GM21717 (cell line): ENCODE measurements around the gene PXMP2.
A peak's percentile ranks its signal among the peaks of the same experiment; 100 is the strongest.

Experiments used
- ATAC-seq: cut with Tn5 transposase; IDR thresholded peaks from one replicate; pipeline ENCODE4 v1.9.1; 2021; ENCODE audit warnings: mild to moderate bottlenecking, moderate library complexity; ENCODE audit not compliant: unreplicated experiment

PXMP2 gene

GRCh38 chr12:132687211-132688164, at the start of gene PXMP2, which contains the start of gene POLE:
Gene PXMP2, plus strand, starts transcription at chr12:132687587. Its CDS starts 84 bp downstream, at chr12:132687671.
Gene POLE, minus strand, starts transcription at chr12:132687342. Its CDS starts 27 bp downstream, at chr12:132687315.
- ATAC-seq, result peak; percentile 93

DNA sequence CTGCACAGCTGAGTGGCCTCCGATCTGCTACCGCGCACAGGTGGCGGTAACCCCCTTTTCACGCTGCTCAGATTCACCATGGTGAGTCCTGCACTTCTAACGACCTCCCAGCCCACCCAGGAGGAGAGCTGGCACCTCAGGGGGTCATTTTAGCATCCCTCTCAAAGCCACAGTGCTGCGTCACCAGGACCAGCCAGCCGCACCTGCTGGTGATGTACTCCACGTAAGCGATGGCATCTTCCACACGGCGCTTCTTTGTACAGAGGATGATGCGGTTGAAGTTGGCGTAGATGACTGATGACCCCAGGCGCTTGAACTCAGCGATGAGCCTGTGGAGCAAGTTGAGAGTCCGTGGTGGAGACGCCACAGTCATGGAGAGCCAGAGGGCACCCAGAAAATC, 49.6 kb upstream of the PXMP2 start:
- ATAC-seq, result no peak

- ATAC-seq, result no peak
These were observed 48.6 kb upstream of the PXMP2 start for GRCh38 chr12:132638541-132639408.

DNA sequence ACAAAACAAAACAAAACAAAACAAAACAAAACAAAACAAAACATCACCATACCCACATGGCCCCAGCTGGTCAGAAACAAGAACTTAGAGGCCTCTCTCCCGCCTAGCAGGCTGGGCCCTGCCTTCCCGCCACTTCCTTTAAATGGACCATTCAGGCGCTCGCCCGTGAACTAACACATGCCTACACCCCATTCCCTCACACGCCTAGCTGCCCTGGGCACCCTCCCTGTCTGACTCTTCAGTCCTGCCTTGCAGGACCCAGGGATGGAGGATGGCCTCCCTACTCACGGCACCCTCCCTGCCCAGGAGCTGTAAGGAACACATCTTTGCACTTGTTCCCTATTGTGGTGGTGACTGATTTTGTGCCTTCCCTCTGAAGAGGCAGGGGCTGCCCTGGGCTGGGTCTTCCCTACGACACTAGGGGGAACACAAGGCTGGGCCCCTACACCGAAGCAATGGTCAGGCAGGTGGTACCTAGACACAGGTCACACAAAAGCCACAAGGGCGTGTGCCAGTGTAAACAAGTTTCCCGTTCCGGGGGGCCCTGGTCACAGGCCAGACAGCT, 47.3 kb upstream of the PXMP2 start:
- no peak for ATAC-seq

- no peak for ATAC-seq
These were observed 46.5 kb upstream of the PXMP2 start for GRCh38 chr12:132640936-132641335.

DNA sequence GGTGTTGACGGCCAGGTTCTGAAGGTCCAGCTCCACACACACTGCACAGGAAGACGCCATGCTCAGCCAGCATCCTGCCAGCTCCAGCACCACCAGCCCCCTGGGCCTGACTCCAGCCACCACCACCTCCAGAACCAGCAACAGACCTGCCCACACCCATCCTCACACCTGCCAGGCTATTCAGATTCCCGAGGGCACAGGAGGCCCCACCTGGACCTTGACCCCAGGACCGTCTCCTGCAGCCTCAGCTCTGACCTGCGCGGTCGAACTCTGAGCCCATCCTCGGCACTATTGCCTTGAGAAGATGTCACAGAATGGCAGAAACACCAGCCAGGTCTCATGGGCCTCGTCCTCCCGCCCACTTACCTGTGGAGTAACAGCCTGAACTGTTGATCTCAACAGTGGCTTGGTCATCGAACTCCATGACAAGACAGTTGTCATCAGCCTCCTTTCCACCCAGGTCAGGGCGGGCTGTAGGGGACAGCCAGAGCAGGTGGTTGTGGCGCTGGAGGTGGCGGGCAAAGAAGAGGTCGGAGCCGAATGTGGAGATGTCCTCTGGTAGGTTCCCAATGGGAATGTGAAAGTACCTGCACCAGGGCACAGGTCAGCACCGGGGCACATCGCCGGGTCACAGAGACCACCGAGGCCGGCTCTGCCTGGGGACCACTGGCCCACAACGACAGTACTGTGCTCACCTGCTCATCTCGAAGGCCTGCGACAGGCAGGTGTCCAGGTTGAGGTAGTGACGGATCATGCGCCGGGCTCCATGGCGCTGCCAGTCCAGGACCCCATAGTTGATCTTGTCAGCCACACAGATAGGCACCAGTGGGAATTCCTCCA, 45.4 kb upstream of the PXMP2 start:
- no peak for ATAC-seq

- no peak for ATAC-seq
These were observed 44.2 kb upstream of the PXMP2 start for GRCh38 chr12:132642846-132643835.

GRCh38 chr12:132646850-132647249, 40.5 kb upstream of the PXMP2 start:
- ATAC-seq, result no peak

- no peak for ATAC-seq
These were observed 39.5 kb upstream of the PXMP2 start for GRCh38 chr12:132647858-132648257.

GRCh38 chr12:132648616-132649225, 38.7 kb upstream of the PXMP2 start:
- ATAC-seq, result no peak

GRCh38 chr12:132649226-132649945, 38.0 kb upstream of the PXMP2 start:
- ATAC-seq, result no peak

- no peak for ATAC-seq
These were observed 35.8 kb upstream of the PXMP2 start for GRCh38 chr12:132651444-132652100.

- ATAC-seq, result no peak
These were observed 33.7 kb upstream of the PXMP2 start for GRCh38 chr12:132653567-132654290.

DNA sequence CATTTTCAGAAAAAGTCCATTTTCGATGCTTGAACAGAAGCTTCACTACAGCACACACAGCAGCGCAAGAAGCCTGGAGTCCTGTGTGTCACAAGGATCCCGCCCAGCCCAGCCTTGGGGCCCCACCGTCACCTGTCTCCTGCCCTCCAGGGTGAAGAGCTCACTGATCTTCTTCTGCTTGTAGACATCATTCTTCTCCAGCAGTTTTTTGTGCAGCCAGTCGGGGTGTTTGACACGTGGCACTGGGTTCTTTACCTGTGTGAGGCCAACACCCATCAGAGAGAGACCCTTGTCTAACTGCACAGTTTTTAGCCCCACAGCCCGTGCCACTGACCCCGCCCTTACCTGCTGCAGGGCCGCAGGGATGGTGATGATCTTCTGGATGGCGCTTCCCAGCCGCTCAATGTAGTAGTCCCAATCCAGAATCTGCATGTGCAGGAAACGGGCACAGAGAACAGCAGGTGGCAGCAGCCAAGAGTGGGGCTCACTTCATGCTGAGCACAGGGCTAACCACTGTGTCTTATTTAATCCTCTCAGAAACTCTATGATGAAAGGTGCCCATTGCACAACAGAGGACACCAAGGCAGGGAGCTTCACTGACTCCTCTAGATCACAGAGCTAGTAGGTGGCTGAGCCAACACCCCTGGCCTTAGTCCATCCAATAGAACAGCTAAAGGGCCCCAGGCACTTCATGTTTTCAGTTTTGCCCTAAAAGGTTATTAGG, 30.2 kb upstream of the PXMP2 start:
- no peak for ATAC-seq

DNA sequence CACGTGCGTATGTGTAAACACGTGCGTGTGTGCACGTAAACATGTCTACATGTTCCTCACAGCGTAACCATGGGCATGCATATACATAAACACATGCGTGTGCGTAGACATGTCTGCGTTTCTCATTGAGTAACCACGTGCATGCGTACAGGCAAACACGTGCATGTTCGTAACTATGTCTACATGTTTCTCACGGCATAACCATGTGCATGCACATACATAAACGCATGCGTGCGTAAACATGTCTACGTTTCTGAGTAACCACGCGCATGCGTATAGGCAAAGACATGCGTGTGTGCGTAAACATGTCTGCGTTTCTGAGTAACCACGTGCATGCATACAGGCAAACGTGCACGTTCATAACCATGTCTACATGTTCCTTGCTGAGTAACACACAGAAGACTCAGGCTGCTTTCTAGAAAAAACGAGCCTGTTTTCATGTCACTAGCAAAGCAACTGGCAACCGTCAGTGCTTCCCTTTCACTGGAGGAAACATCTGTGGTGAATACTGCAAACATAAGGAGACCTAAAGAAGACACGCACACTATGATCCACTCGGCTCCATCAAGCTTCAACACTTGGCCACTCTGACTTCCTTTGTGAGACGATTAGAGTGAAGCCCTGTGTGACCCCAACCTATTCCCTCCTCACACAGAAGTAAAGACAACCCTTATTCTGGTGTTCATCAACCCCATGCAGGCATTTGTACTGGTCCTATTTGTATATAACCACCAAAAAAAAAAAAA, 29.1 kb upstream of the PXMP2 start:
- no peak for ATAC-seq
